ENCODE results near the gene RABGAP1L.

RABGAP1L gene

DNA sequence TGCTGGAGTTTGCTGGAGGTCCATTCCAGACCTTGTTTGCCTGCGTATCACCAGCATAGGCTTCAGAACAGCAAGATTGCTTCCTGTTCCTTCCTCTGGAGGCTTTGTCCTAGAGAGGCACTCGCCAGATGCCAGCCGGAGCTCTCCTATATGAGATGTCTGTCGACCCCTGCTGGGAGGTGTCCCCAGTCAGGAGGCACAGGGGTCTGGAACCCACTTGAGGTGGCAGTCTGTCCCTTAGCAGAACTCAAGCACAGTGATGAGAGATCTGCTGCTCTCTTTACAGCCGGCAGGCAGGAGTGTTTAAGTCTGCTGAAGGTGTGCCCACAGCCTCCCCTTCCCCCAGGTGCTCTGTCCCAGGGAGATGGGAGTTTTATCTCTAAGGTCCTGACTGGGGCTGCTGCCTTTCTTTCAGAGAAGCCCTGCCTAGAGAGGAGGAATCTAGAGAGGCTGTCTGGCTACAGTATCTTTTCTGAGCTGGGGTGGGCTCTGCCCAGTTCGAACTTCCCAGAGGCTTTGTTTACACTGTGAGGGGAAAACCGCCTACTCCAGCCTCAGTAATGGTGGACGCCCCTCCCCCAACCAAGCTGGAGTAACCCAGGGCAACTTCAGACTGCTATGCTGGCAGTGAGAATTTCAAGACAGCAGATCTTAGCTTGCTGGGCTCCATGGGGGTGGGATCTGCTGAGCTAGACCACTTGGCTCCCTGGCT, 493.4 kb downstream of the RABGAP1L start:
- TF ChIP-seq CTCF (IDR thresholded peaks at IDR 0.05; ENCODE audit: low read depth, low read length, missing control alignments): no peak
- DNase-seq (ENCODE audit: low read depth): no peak
- no peak overlapping the region for H3K4me3 ChIP-seq (ENCODE audit: low read depth, low read length)

GRCh38 chr1:174654560-174654959, 495.2 kb downstream of the RABGAP1L start:
- no peak overlapping the region for H3K4me3 ChIP-seq (ENCODE audit: low read depth, low read length)
- no peak for DNase-seq (ENCODE audit: low read depth)
- TF ChIP-seq CTCF (IDR thresholded peaks at IDR 0.05; ENCODE audit: low read depth, low read length, missing control alignments): no peak

DNA sequence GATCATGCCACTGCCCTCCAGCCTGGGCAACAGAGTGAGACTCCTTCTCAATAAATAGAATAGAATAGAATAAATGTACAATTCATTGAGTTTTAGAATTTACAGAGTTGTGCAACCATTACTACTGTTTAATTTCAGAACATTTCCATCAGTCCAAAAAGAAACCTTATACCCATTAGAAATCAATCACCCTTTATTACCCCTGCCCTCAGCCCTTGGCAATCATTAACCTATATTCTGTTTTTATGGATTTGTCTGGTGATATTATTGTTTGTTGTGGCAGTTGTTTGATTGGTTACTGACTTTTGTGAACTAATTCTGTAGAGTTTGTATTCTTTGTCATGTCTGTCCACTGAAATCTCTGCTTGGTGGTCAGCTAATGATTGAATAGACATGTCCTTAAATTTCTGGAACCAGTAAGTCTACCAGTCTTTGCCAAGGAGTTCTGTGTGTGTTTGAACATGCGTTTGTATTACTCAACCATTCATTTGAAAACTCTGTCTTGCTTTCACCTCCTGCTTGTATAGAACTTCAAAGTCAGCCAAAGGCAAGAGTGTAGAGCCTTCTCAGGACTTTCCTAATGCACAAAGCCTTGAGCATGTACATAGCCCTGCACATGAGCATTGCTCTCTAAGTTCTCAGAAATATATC, 497.2 kb downstream of the RABGAP1L start:
- DNase-seq (ENCODE audit: low read depth): no peak
- no peak for TF ChIP-seq CTCF (IDR thresholded peaks at IDR 0.05; ENCODE audit: low read depth, low read length, missing control alignments)
- no peak overlapping the region for H3K4me3 ChIP-seq (ENCODE audit: low read depth, low read length)

GRCh38 chr1:174657411-174657810, 498.1 kb downstream of the RABGAP1L start:
- H3K4me3 ChIP-seq (ENCODE audit: low read depth, low read length): no peak overlapping the region
- DNase-seq (ENCODE audit: low read depth): no peak
- TF ChIP-seq CTCF (IDR thresholded peaks at IDR 0.05; ENCODE audit: low read depth, low read length, missing control alignments): no peak

- no peak for DNase-seq (ENCODE audit: low read depth)
- no peak for TF ChIP-seq CTCF (IDR thresholded peaks at IDR 0.05; ENCODE audit: low read depth, low read length, missing control alignments)
- H3K4me3 ChIP-seq (ENCODE audit: low read depth, low read length): no peak overlapping the region
Observed at GRCh38 chr1:174657893-174658292, 498.6 kb downstream of the RABGAP1L start.

- no peak for TF ChIP-seq CTCF (IDR thresholded peaks at IDR 0.05; ENCODE audit: low read depth, low read length, missing control alignments)
- DNase-seq (ENCODE audit: low read depth): no peak
- H3K4me3 ChIP-seq (ENCODE audit: low read depth, low read length): no peak overlapping the region
Observed at GRCh38 chr1:174659823-174660222, 500.5 kb downstream of the RABGAP1L start.

- H3K4me3 ChIP-seq (ENCODE audit: low read depth, low read length): no peak overlapping the region
- no peak for DNase-seq (ENCODE audit: low read depth)
- no peak for TF ChIP-seq CTCF (IDR thresholded peaks at IDR 0.05; ENCODE audit: low read depth, low read length, missing control alignments)
Observed at GRCh38 chr1:174660476-174660875, 501.2 kb downstream of the RABGAP1L start.

All from GM12864 (cell line).